ENCODE measurements around the gene KRTAP5-11. TPM values are rescaled to one million over a fixed set of nuclear protein-coding genes. Genes with fewer than 3 reads are reported as not detected.
"Not testable (repeated sequence)": the region's sequence is repeated elsewhere in the genome, so short reads cannot be mapped to it uniquely, and the experiment has no call there.

Gene KRTAP5-11
- total RNA-seq, 1 donor from 2014 or later, result not detected

- Mint-ChIP-seq H3K4me1 (ENCODE audit: unreplicated experiment) (no peaks in the 10 kb centered on the region), H3K9me3 (ENCODE audit: unreplicated experiment) (peaks cover 4% of the 10 kb centered on the region), H3K4me3 (ENCODE audit: unreplicated experiment) (no peak overlapping the region), H3K27ac (ENCODE audit: unreplicated experiment) (no peak overlapping the region), H3K36me3 (ENCODE audit: unreplicated experiment) (no peaks in the 10 kb centered on the region), H3K27me3 (ENCODE audit: unreplicated experiment) (peaks cover 4% of the 10 kb centered on the region)
- no peak for TF ChIP-seq CTCF (IDR thresholded peaks at IDR 0.05)
- DNase-seq (ENCODE audit: extremely low spot score, unreplicated experiment), result no peak
Observed at GRCh38 chr11:71543866-71544265, 38.8 kb downstream of the KRTAP5-11 start.

- H3K27ac Mint-ChIP-seq (ENCODE audit: unreplicated experiment), result no peak overlapping the region
- TF ChIP-seq CTCF (IDR thresholded peaks at IDR 0.05), result no peak
- no peaks in the 10 kb centered on the region for H3K4me1 Mint-ChIP-seq (ENCODE audit: unreplicated experiment)
- no peaks in the 10 kb centered on the region for H3K36me3 Mint-ChIP-seq (ENCODE audit: unreplicated experiment)
- no peak for DNase-seq (ENCODE audit: extremely low spot score, unreplicated experiment)
- H3K4me3 Mint-ChIP-seq (ENCODE audit: unreplicated experiment), result no peak overlapping the region
- peaks cover 4% of the 10 kb centered on the region for H3K27me3 Mint-ChIP-seq (ENCODE audit: unreplicated experiment)
- H3K9me3 Mint-ChIP-seq (ENCODE audit: unreplicated experiment), result peaks cover 4% of the 10 kb centered on the region
Observed at GRCh38 chr11:71542879-71543777, 39.5 kb downstream of the KRTAP5-11 start.

- Mint-ChIP-seq H3K4me1 (ENCODE audit: unreplicated experiment) (no peaks in the 10 kb centered on the region), H3K36me3 (ENCODE audit: unreplicated experiment) (no peaks in the 10 kb centered on the region), H3K27ac (ENCODE audit: unreplicated experiment) (no peak overlapping the region), H3K9me3 (ENCODE audit: unreplicated experiment) (peaks cover 4% of the 10 kb centered on the region), H3K27me3 (ENCODE audit: unreplicated experiment) (peaks cover 4% of the 10 kb centered on the region), H3K4me3 (ENCODE audit: unreplicated experiment) (no peak overlapping the region)
- DNase-seq (ENCODE audit: extremely low spot score, unreplicated experiment), result no peak
- TF ChIP-seq CTCF (IDR thresholded peaks at IDR 0.05), result no peak
Observed at GRCh38 chr11:71542382-71542781, 40.3 kb downstream of the KRTAP5-11 start.

- not testable (repeated sequence) for H3K36me3 Mint-ChIP-seq (ENCODE audit: unreplicated experiment); H3K4me1 Mint-ChIP-seq (ENCODE audit: unreplicated experiment); H3K4me3 Mint-ChIP-seq (ENCODE audit: unreplicated experiment); DNase-seq (ENCODE audit: extremely low spot score, unreplicated experiment); H3K27ac Mint-ChIP-seq (ENCODE audit: unreplicated experiment); H3K9me3 Mint-ChIP-seq (ENCODE audit: unreplicated experiment); H3K27me3 Mint-ChIP-seq (ENCODE audit: unreplicated experiment)
Observed at GRCh38 chr11:71540521-71541304, 42.0 kb downstream of the KRTAP5-11 start.

- not testable (repeated sequence) for H3K4me3 Mint-ChIP-seq (ENCODE audit: unreplicated experiment); H3K9me3 Mint-ChIP-seq (ENCODE audit: unreplicated experiment); H3K36me3 Mint-ChIP-seq (ENCODE audit: unreplicated experiment); DNase-seq (ENCODE audit: extremely low spot score, unreplicated experiment); H3K4me1 Mint-ChIP-seq (ENCODE audit: unreplicated experiment); H3K27me3 Mint-ChIP-seq (ENCODE audit: unreplicated experiment); H3K27ac Mint-ChIP-seq (ENCODE audit: unreplicated experiment)
Observed at GRCh38 chr11:71539971-71540370, 42.7 kb downstream of the KRTAP5-11 start.

- Mint-ChIP-seq H3K4me3 (ENCODE audit: unreplicated experiment) (no peak overlapping the region), H3K9me3 (ENCODE audit: unreplicated experiment) (no peaks in the 10 kb centered on the region), H3K4me1 (ENCODE audit: unreplicated experiment) (no peaks in the 10 kb centered on the region), H3K27me3 (ENCODE audit: unreplicated experiment) (peaks cover 4% of the 10 kb centered on the region), H3K27ac (ENCODE audit: unreplicated experiment) (no peak overlapping the region), H3K36me3 (ENCODE audit: unreplicated experiment) (no peaks in the 10 kb centered on the region)
- TF ChIP-seq CTCF (IDR thresholded peaks at IDR 0.05), result no peak
- DNase-seq (ENCODE audit: extremely low spot score, unreplicated experiment), result peak; percentile 51
Observed at GRCh38 chr11:71539017-71539416, 43.7 kb downstream of the KRTAP5-11 start.
